AG08396 (cell line): ENCODE data around the gene SELPLG.
"Not testable (repeated sequence)": the region's sequence is repeated elsewhere in the genome, so short reads cannot be mapped to it uniquely, and the experiment has no call there.

Source experiments
- DNase-seq: peaks from one replicate; pipeline ENCODE4 v3.0.0; 2012; ENCODE audit warnings: low spot score, mixed read lengths

SELPLG gene

DNA sequence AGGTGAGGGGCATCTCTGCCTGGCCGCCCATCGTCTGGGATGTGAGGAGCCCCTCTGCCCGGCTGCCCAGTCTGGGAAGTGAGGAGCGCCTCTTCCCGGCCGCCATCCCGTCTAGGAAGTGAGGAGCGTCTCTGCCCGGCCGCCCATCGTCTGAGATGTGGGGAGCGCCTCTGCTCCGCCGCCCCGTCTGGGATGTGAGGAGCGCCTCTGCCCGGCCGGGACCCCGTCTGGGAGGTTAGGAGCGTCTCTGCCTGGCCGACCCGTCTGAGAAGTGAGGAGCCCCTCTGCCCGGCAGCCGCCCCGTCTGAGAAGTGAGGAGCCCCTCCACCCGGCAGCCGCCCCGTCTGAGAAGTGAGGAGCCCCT lies 22.1 kb upstream of the SELPLG start:
- not testable (repeated sequence) for DNase-seq

- DNase-seq = not testable (repeated sequence)
Observed at GRCh38 chr12:108654622-108655021, 20.9 kb upstream of the SELPLG start.

DNA sequence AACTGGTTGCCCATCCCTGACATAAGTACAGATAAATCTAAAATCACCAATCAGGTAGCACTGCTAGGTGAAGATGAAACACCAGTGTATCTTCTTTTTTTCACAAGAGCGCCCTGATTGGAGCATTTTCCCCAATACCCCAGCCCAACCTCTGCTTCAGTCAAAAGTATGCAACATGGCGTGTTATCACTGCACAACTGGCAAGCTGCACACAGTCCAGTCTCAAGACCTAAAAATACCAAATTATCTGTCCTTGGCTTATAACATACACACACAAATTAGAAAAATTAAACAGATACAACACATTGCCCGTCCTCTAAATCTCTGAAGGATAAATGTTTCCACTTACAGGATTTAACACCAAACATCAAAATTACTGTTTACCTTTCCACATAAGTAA lies 20.2 kb upstream of the SELPLG start:
- no peak for DNase-seq

DNA sequence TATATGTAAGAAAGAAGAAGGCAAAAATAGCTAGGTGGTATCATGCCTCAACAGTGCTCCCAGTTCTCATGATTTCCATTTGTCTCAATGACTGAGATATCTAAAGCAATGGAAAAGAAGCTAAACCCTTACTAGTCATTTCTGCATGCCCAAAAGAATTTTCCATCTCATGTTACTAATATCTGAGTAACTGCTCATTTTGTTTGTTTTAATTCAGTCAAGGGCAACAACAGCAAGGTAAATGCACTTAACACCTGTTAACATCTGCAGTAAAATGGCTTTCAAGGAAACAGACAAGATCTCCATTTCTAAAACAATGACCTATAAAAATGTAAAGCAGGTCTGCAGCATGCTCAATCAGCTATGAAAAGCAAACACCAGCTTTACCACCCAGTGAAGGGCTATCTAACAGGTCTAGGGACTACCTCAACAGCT lies 19.4 kb upstream of the SELPLG start:
- no peak for DNase-seq

GRCh38 chr12:108650083-108650482 lies 16.4 kb upstream of the SELPLG start:
- no peak for DNase-seq

DNA sequence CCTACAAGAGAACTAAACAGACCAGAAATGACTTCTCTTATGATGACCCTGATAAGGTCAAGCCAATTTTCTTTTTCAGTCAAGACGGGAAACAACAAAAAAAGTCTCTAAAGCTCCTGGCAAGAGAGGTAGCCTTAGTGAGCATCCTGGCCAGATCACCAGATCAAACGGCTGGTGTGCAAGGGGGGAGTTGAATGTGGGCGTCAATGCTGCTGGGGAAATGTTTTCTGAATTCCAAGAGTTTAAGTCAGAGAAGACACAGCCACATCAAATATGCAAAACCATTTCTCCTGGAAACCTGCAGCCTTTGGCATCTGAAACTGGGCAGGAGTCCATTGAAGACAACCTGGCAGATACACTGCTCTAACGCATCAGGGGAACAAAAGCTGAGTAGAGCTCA lies 16.0 kb upstream of the SELPLG start:
- peak; percentile 82 for DNase-seq

GRCh38 chr12:108649126-108649525 lies 15.4 kb upstream of the SELPLG start:
- DNase-seq = no peak

- DNase-seq = no peak
Observed at GRCh38 chr12:108648371-108648770, 14.7 kb upstream of the SELPLG start.

- DNase-seq = no peak
Observed at GRCh38 chr12:108647585-108648287, 14.0 kb upstream of the SELPLG start.

DNA sequence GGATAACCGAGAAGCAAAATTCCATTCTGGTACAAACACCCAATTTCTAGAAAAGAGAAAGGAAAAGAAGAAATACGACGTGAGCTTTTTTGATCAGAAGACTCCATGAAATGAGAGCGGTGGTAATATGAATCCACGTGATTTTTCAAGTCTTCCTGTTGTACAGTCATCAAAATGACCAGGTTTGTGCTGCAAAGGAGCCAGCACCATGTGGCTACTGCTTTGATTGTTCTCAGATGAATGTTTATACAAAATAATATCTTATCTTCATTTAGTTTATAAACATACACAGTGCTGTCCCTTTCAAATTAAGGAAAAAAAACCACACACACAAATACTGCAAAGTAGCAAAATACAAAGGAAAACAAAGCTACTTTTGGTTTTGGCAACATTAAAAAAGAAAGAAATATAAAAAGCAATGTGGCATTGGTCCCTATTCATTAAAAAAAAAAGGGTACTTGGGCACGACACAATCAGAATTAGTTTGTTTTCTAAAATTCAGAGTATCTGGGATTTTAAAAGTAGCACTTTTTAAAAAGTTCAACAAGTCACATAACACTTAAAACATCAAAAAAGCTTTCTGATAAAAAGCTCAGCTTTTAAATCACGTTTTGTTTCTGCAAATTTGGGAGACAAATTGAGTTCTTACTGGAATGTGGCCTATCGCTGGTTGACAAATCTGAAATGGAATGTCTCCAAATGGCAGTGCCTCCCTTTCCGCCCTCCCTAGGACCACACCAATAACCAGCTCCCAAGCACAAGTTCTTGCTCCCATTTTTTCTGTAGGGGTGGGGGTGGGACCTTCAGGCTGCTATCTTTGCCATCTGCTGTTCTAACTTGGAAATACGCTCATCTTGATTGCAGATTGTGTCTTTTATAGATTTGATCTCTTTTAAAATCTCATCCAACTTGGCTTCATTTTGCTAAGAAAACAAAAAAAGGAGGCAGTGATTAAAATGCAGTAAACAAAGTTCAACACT lies 13.2 kb upstream of the SELPLG start:
- no peak for DNase-seq

DNA sequence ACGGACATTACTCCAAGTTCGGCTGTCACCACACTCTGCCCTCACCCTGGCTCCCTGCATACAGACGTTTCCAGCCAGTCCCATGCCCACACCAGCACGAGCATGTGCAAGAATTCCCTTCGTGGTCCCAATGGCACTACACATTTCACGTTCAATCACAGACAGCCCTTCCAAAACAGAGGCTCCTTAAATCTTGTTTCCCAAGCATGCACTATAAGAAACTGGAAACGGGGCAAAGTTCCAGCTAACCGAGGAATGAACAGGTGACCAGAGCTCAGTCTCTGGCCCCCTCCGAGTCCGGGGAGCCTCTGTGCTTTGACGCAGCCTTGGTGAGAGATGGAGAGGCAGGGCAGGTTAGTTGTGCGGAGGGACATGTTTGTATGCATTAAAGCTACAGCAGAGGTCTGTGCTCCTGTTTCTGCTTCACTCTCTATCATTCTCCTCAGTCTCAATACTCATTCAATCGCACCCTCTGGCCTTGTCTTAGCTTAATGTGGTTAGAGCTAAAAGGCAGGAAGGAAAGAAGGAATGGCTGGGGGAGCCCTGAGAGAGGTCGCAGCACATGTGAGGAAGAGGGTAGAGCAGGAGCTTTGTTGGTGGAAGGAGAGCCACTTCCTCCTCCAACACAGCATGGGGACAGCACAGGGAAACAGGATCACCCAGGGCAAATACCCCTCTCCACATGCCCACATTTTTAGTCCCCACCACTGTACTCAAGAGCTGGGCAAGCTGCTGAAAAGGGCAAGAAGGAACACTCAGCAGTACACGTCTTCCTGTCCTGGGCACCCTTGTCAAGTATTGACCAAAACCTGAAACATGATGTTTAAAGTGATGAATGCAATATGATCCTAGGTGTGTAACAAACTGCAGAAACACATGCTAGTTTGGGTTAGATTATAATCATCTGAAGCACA lies 12.2 kb upstream of the SELPLG start:
- DNase-seq = no peak

DNA sequence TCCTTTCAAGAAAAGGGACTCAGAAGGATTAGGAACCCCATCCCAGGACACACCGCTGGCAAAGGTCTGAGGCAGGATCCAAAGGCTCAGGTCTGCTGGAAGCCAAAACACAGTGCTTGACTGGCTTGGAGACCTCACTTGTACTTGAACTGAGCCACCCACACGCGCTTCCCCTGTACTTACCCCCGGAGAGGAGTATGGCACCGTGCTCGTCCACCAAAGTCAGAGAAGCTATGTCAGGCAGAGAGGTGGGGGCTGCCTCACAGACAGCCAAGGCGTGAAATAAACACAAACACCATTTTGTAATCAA lies 11.1 kb upstream of the SELPLG start:
- no peak for DNase-seq

GRCh38 chr12:108643941-108644810 lies 10.5 kb upstream of the SELPLG start:
- no peak for DNase-seq

DNA sequence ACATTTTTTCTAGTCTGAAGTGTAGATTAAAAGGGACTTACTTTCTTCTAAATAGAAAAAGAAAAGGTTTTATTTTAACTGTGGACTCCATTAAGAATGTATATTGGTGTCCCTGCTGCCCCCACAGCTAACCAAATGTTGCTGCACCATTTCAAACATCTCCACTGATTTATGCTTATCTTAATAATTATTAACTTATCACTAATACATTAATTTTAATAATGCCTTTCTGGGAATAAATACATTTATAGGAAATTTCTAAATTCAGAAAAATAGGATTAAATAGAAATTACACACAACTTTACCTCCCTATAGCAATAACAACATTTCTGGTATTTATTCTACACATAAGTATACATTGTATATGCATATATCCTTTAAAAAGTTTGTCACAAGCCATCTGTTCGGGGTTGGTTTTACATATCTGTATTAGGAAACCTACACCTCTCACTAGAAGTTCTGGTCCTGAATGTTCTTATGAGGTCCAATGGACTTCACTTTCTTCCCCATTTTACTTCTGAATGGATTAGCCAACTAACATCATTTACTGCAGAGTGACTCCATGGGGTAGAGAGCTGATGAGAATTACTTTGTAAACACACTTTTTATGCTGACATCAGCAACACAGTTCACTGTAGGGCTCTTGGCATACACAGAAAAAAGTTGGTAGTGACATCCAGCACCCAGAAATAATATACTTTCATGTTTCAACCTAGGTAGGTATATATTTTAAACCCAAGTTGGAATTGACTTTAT lies 9.4 kb upstream of the SELPLG start:
- DNase-seq = no peak

DNA sequence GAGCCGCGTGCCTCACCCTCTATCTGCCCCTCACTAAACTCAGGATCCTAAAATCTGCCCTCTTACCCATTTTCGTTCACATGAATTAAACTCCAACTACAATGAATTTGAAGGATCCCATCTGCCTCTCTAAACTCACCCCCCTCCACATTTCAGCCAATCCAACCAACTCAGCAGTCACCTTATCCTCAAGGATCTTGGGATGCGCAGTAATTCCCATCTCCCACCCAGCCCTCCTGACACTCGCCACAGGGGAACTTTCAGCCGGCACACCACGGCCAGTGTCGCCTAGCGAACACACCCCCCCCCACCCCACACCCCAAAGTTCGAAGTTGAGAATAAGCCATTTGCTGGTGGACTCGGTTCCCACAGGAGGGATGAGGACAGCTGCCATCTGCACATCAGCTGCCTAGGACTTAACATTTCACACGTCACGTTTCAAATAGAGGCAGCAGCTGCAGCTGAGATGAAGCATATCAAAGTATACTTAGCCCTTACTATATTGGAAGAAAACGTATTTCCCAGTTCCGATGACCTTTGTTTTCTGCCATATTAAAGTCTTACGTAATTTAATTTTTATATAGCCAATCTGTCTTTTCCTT lies 8.7 kb upstream of the SELPLG start:
- DNase-seq = no peak

DNA sequence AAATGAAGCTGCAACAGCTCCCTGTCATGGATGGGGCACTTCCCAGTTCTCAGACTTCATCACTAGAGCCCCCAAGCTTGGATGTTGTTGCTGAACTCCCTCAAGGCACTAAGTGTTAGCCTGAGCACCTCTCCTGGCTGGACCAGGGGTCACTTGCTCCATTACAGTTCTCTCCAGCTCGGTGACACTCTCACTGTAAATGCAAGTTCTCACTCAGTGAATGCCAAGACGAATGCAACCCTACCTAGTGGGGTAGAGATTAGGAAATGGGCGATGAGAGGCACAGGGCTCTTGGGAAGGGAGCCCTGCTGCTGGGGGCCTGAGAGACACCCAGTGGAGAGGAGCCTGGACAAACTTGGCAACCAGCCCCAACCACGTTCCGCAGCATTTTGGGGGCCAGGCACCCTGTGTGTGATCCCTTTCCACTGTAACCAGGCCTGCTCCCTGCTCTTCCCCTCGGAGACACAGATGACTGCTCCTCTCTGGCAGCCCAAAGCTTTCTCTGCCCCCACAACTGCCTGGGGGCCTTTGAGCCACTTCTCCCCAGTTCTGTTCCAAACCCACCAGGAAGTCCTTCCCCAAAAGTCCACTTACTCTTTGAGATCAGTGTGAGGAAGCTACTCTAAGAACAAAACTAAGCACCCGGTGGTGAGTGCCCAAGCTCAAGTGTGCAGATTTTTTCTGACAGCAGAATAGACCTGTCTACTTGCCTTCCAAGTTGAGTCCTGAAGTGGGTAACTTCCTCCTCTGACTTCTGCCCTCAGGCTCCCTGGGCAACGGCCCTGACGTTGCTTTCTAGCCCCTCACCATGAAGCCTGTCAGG lies 8.0 kb upstream of the SELPLG start:
- DNase-seq = no peak

GRCh38 chr12:108640802-108641445 lies 7.2 kb upstream of the SELPLG start:
- DNase-seq = no peak

- DNase-seq = no peak
Observed at GRCh38 chr12:108638997-108639822, 5.5 kb upstream of the SELPLG start.
